Mesenchymal stem cell (in vitro differentiated cells and primary cell): ENCODE measurements around the gene INVS.

Source experiments
- DNase-seq: peaks from one replicate; pipeline ENCODE4 v3.0.0-alpha.2; 2013
- H2AFZ ChIP-seq: one replicate; pipeline ENCODE4 v1.6.1; 2013; ENCODE audit warnings: low read depth, mild to moderate bottlenecking, control low read depth, inconsistent platforms, low read length, moderate library complexity
- H2AK5ac ChIP-seq: 2 replicates; pipeline ENCODE4 v1.6.1; 2013; ENCODE audit warnings: low read length, moderate library complexity, mild to moderate bottlenecking, inconsistent platforms; ENCODE audit not compliant: severe bottlenecking
- H2BK120ac ChIP-seq: one replicate; pipeline ENCODE4 v1.6.1; 2013; ENCODE audit warnings: low read depth, mild to moderate bottlenecking, inconsistent platforms, low read length, moderate library complexity
- H2BK12ac ChIP-seq, 2 experiments: one replicate each; pipeline ENCODE4 v1.6.1; 2013; ENCODE audit warnings: inconsistent platforms in 2 of 2, low read length in 2 of 2, mild to moderate bottlenecking in 2 of 2, moderate library complexity in 2 of 2, control low read depth in 1 of 2
- H2BK15ac ChIP-seq: one replicate; pipeline ENCODE4 v1.6.1; 2013; ENCODE audit warnings: mild to moderate bottlenecking, low read depth, inconsistent platforms; ENCODE audit not compliant: poor library complexity, severe bottlenecking
- H2BK5ac ChIP-seq: 2 replicates; pipeline ENCODE4 v1.6.1; 2013; ENCODE audit warnings: low read depth, mild to moderate bottlenecking, low read length, control low read depth, inconsistent platforms; ENCODE audit not compliant: poor library complexity, severe bottlenecking
- H3K14ac ChIP-seq, 2 experiments: one replicate each; pipeline ENCODE4 v1.6.1; 2013; ENCODE audit warnings: inconsistent platforms in 2 of 2, low read length in 2 of 2, control low read depth in 1 of 2, mild to moderate bottlenecking in 1 of 2, moderate library complexity in 1 of 2
- H3K18ac ChIP-seq, 2 experiments: one replicate each; pipeline ENCODE4 v1.6.1; 2013; ENCODE audit warnings: inconsistent platforms in 2 of 2, low read length in 2 of 2, control low read depth in 1 of 2, low read depth in 1 of 2, mild to moderate bottlenecking in 1 of 2
- H3K23ac ChIP-seq, 2 experiments: one replicate each; pipeline ENCODE4 v1.6.1; 2013; ENCODE audit warnings: inconsistent platforms in 2 of 2, low read length in 2 of 2, mild to moderate bottlenecking in 2 of 2, moderate library complexity in 2 of 2, control low read depth in 1 of 2
- H3K27ac ChIP-seq: 2 replicates; pipeline ENCODE4 v1.5.1; 2013; ENCODE audit warnings: mild to moderate bottlenecking, moderate library complexity, low read length, control low read depth, inconsistent platforms; ENCODE audit not compliant: poor library complexity, severe bottlenecking
- H3K27me3 ChIP-seq, 2 experiments: 2 replicates each; pipeline versions ENCODE4 v1.6.1 to v1.7.0; 2013; ENCODE audit warnings: low read length in 2 of 2, mild to moderate bottlenecking in 2 of 2, moderate library complexity in 2 of 2, control low read depth in 1 of 2, inconsistent platforms in 1 of 2; ENCODE audit not compliant: control insufficient read depth in 1 of 2, insufficient read depth in 1 of 2
- H3K36me3 ChIP-seq, 2 experiments: 2 replicates each; pipeline versions ENCODE4 v1.6.1 to v1.7.0; 2013; ENCODE audit warnings: low read length in 2 of 2, control low read depth in 1 of 2, inconsistent platforms in 1 of 2, low read depth in 1 of 2, mild to moderate bottlenecking in 1 of 2; ENCODE audit not compliant: insufficient read depth in 2 of 2, control insufficient read depth in 1 of 2
- H3K4ac ChIP-seq, 2 experiments: one replicate each; pipeline ENCODE4 v1.6.1; 2013; ENCODE audit warnings: inconsistent platforms in 2 of 2, low read length in 2 of 2, mild to moderate bottlenecking in 2 of 2, moderate library complexity in 2 of 2, control low read depth in 1 of 2, low read depth in 1 of 2
- H3K4me1 ChIP-seq: 2 replicates; pipeline ENCODE4 v1.6.1; 2013; ENCODE audit warnings: low read depth, low read length, control low read depth; ENCODE audit not compliant: control insufficient read depth, insufficient read depth
- H3K4me2 ChIP-seq: 2 replicates; pipeline ENCODE4 v1.6.1; 2013; ENCODE audit warnings: low read length, mild to moderate bottlenecking, inconsistent platforms; ENCODE audit not compliant: poor library complexity, severe bottlenecking
- H3K4me3 ChIP-seq, 2 experiments: 2 replicates each; pipeline versions ENCODE4 v1.5.1 to v1.7.0; 2013; ENCODE audit warnings: low read length in 2 of 2, mild to moderate bottlenecking in 2 of 2, control low read depth in 1 of 2, low read depth in 1 of 2; ENCODE audit not compliant: insufficient read depth in 1 of 2
- H3K79me1 ChIP-seq: replicated peaks from 2 replicates; pipeline ENCODE4 v1.6.1; 2013; ENCODE audit warnings: mild to moderate bottlenecking, control low read depth, low read length, inconsistent platforms; ENCODE audit not compliant: poor library complexity, severe bottlenecking
- H3K9ac ChIP-seq: 2 replicates; pipeline ENCODE4 v1.7.0; 2013; ENCODE audit warnings: mild to moderate bottlenecking, low read length, moderate library complexity
- H3K9me3 ChIP-seq: 2 replicates; pipeline ENCODE4 v1.7.0; 2013; ENCODE audit warnings: mild to moderate bottlenecking, low read length; ENCODE audit not compliant: control insufficient read depth
- H4K8ac ChIP-seq: one replicate; pipeline ENCODE4 v1.6.1; 2013; ENCODE audit warnings: inconsistent platforms, mild to moderate bottlenecking, low read length, moderate library complexity
- H4K91ac ChIP-seq: one replicate; pipeline ENCODE4 v1.6.1; 2013; ENCODE audit warnings: mild to moderate bottlenecking, low read length, inconsistent platforms
- WGBS: methylation state at CpG from one replicate; pipeline ENCODE4 v1.1.7; 2013; ENCODE audit warnings: mixed read lengths; 5-methylcytosine and 5-hydroxymethylcytosine counted together

Gene INVS

GRCh38 chr9:100125910-100126309, 26.9 kb downstream of the INVS start:
- WGBS: no CpG with 5 or more reads among the region's 2 CpGs
- no peak overlapping the region for H2AK5ac ChIP-seq
- peaks cover 0 to 11% of the 10 kb centered on the region in 2 experiments for H3K36me3 ChIP-seq
- no peak overlapping the region for H4K8ac ChIP-seq
- H3K79me1 ChIP-seq: peaks cover 6% of the 10 kb centered on the region
- peaks cover 4% of the 10 kb centered on the region for H3K9me3 ChIP-seq
- no peak overlapping the region for H3K23ac ChIP-seq
- no peak for DNase-seq
- no peak overlapping the region for H3K18ac ChIP-seq
- no peak overlapping the region for H3K4me2 ChIP-seq
- no peak overlapping the region for H3K14ac ChIP-seq
- no peak overlapping the region for H2BK12ac ChIP-seq
- H3K4me1 ChIP-seq: no peaks in the 10 kb centered on the region
- no peak overlapping the region for H3K4me3 ChIP-seq
- H2BK15ac ChIP-seq: no peak overlapping the region
- no peaks in the 10 kb centered on the region for H3K27me3 ChIP-seq
- no peak overlapping the region for H2BK5ac ChIP-seq
- no peak overlapping the region for H3K9ac ChIP-seq
- H2BK120ac ChIP-seq: no peak overlapping the region
- H3K27ac ChIP-seq: no peak overlapping the region
- H3K4ac ChIP-seq: no peak overlapping the region
- no peak overlapping the region for H2AFZ ChIP-seq
- no peak overlapping the region for H4K91ac ChIP-seq

GRCh38 chr9:100126423-100126822, 27.4 kb downstream of the INVS start:
- H3K9me3 ChIP-seq: peaks cover 4% of the 10 kb centered on the region
- no peak overlapping the region for H2AFZ ChIP-seq
- no peaks in the 10 kb centered on the region for H3K4me1 ChIP-seq
- H4K8ac ChIP-seq: no peak overlapping the region
- H3K27me3 ChIP-seq: no peaks in the 10 kb centered on the region
- H2BK12ac ChIP-seq: no peak overlapping the region
- H3K18ac ChIP-seq: no peak overlapping the region
- H3K23ac ChIP-seq: no peak overlapping the region
- H2AK5ac ChIP-seq: no peak overlapping the region
- H3K79me1 ChIP-seq: peaks cover 6% of the 10 kb centered on the region
- no peak overlapping the region for H3K9ac ChIP-seq
- H2BK15ac ChIP-seq: no peak overlapping the region
- no peak overlapping the region for H3K27ac ChIP-seq
- no peak overlapping the region for H2BK120ac ChIP-seq
- H3K4ac ChIP-seq: no peak overlapping the region
- no peak overlapping the region for H3K4me2 ChIP-seq
- H3K4me3 ChIP-seq: no peak overlapping the region
- 98% methylated on average over 2 of the region's 2 CpGs for WGBS
- H3K36me3 ChIP-seq: peaks cover 0 to 11% of the 10 kb centered on the region in 2 experiments
- H4K91ac ChIP-seq: no peak overlapping the region
- DNase-seq: peak; percentile 4
- no peak overlapping the region for H3K14ac ChIP-seq
- no peak overlapping the region for H2BK5ac ChIP-seq

- Histone ChIP-seq H3K79me1 (peaks cover 6% of the 10 kb centered on the region), H2BK120ac (no peak overlapping the region), H2AFZ (no peak overlapping the region), H3K23ac (no peak overlapping the region), H3K4me3 (no peak overlapping the region), H3K36me3 (peaks cover 0 to 19% of the 10 kb centered on the region in 2 experiments), H3K14ac (no peak overlapping the region), H3K27ac (no peak overlapping the region), H3K9ac (no peak overlapping the region), H3K4ac (no peak overlapping the region), H2AK5ac (no peak overlapping the region), H2BK15ac (no peak overlapping the region), H2BK12ac (no peak overlapping the region), H3K18ac (no peak overlapping the region), H3K4me1 (no peaks in the 10 kb centered on the region), H4K91ac (no peak overlapping the region), H3K4me2 (no peak overlapping the region), H2BK5ac (no peak overlapping the region), H4K8ac (no peak overlapping the region), H3K9me3 (no peaks in the 10 kb centered on the region), H3K27me3 (no peaks in the 10 kb centered on the region)
- no peak for DNase-seq
Observed at GRCh38 chr9:100129772-100130171, 30.7 kb downstream of the INVS start.

- no peak overlapping the region for H2AFZ ChIP-seq
- no peak overlapping the region for H3K27ac ChIP-seq
- no peak overlapping the region for H4K8ac ChIP-seq
- no peak overlapping the region for H2BK15ac ChIP-seq
- no peak overlapping the region for H3K9ac ChIP-seq
- no peak overlapping the region for H3K4ac ChIP-seq
- H3K36me3 ChIP-seq: peaks cover 0 to 19% of the 10 kb centered on the region in 2 experiments
- H3K4me1 ChIP-seq: no peaks in the 10 kb centered on the region
- no peak overlapping the region for H2BK120ac ChIP-seq
- H3K79me1 ChIP-seq: peaks cover 3% of the 10 kb centered on the region
- no peaks in the 10 kb centered on the region for H3K9me3 ChIP-seq
- no CpG with 5 or more reads among the region's 1 CpG for WGBS
- no peak overlapping the region for H3K23ac ChIP-seq
- no peak overlapping the region for H3K14ac ChIP-seq
- no peak for DNase-seq
- H3K18ac ChIP-seq: no peak overlapping the region
- H2BK12ac ChIP-seq: no peak overlapping the region
- H3K4me2 ChIP-seq: no peak overlapping the region
- H2BK5ac ChIP-seq: no peak overlapping the region
- H4K91ac ChIP-seq: no peak overlapping the region
- no peak overlapping the region for H3K4me3 ChIP-seq
- H2AK5ac ChIP-seq: no peak overlapping the region
- no peaks in the 10 kb centered on the region for H3K27me3 ChIP-seq
Observed at GRCh38 chr9:100131216-100131615, 32.2 kb downstream of the INVS start.
